ENCODE results near the gene TSPAN31.
"Not testable (repeated sequence)": the region's sequence is repeated elsewhere in the genome, so short reads cannot be mapped to it uniquely, and the experiment has no call there.

The TSPAN31 gene

DNA sequence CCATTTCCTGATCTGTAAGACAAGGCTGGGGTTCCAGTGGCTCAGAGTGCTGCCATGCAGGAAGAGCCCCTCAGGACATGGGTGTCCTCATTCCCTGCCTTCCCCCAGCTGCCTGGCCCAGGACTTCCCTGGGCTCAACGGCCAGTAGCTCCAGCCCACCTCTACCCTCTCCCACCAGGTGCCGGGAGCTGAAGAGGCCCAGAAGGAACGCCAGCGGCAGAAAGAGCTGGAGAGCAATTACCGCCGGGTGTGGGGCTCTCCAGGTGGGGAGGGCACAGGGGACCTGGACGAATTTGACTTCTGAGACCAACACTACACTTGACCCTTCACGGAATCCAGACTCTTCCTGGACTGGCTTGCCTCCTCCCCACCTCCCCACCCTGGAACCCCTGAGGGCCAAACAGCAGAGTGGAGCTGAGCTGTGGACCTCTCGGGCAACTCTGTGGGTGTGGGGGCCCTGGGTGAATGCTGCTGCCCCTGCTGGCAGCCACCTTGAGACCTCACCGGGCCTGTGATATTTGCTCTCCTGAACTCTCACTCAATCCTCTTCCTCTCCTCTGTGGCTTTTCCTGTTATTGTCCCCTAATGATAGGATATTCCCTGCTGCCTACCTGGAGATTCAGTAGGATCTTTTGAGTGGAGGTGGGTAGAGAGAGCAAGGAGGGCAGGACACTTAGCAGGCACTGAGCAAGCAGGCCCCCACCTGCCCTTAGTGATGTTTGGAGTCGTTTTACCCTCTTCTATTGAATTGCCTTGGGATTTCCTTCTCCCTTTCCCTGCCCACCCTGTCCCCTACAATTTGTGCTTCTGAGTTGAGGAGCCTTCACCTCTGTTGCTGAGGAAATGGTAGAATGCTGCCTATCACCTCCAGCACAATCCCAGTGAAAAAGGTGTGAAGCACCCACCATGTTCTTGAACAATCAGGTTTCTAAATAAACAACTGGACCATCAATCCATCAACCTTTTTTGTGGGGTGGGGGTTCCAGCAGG is 23.9 kb upstream of the TSPAN31 start:
- ChIA-PET POLR2A (no interaction called here), CTCF (interaction anchor here (0.6 kb wide), 2 partner anchors 39 to 200 kb away, joined by 3 to 4 read pairs; no protein-coding TSS in a partner anchor)
- H3K4me1 ChIP-seq (ENCODE audit: control insufficient read depth, insufficient read depth, low read length): no peaks in the 10 kb centered on the region
- TF ChIP-seq, protein P1, sequence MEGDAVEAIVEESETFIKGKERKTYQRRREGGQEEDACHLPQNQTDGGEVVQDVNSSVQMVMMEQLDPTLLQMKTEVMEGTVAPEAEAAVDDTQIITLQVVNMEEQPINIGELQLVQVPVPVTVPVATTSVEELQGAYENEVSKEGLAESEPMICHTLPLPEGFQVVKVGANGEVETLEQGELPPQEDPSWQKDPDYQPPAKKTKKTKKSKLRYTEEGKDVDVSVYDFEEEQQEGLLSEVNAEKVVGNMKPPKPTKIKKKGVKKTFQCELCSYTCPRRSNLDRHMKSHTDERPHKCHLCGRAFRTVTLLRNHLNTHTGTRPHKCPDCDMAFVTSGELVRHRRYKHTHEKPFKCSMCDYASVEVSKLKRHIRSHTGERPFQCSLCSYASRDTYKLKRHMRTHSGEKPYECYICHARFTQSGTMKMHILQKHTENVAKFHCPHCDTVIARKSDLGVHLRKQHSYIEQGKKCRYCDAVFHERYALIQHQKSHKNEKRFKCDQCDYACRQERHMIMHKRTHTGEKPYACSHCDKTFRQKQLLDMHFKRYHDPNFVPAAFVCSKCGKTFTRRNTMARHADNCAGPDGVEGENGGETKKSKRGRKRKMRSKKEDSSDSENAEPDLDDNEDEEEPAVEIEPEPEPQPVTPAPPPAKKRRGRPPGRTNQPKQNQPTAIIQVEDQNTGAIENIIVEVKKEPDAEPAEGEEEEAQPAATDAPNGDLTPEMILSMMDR (tag by site-specific recombination; IDR thresholded peaks at IDR 0.05): 0 out of 2 replicates have a peak, but pooled peaks have one; percentile 21
- TF ChIP-seq, protein P2, sequence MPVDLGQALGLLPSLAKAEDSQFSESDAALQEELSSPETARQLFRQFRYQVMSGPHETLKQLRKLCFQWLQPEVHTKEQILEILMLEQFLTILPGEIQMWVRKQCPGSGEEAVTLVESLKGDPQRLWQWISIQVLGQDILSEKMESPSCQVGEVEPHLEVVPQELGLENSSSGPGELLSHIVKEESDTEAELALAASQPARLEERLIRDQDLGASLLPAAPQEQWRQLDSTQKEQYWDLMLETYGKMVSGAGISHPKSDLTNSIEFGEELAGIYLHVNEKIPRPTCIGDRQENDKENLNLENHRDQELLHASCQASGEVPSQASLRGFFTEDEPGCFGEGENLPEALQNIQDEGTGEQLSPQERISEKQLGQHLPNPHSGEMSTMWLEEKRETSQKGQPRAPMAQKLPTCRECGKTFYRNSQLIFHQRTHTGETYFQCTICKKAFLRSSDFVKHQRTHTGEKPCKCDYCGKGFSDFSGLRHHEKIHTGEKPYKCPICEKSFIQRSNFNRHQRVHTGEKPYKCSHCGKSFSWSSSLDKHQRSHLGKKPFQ (tag by site-specific recombination; IDR thresholded peaks at IDR 0.05): no peak
- no peak for TF ChIP-seq ZNF133 (tag by site-specific recombination; IDR thresholded peaks at IDR 0.05)
- no peaks in the 10 kb centered on the region for H3K9me3 ChIP-seq (ENCODE audit: control insufficient read depth, insufficient read depth, low read depth, low read length)
- no peak overlapping the region for H3K27ac ChIP-seq (ENCODE audit: extremely low read depth, low read depth, low read length)
- H3K4me3 ChIP-seq (ENCODE audit: low read depth, low read length): no peak overlapping the region
- H3K36me3 ChIP-seq (ENCODE audit: control insufficient read depth in 2 of 2, insufficient read depth in 1 of 2, low read length in 2 of 2): peaks cover 8 to 56% of the 10 kb centered on the region in 2 experiments; a peak in 2 of 3 replicates

DNA sequence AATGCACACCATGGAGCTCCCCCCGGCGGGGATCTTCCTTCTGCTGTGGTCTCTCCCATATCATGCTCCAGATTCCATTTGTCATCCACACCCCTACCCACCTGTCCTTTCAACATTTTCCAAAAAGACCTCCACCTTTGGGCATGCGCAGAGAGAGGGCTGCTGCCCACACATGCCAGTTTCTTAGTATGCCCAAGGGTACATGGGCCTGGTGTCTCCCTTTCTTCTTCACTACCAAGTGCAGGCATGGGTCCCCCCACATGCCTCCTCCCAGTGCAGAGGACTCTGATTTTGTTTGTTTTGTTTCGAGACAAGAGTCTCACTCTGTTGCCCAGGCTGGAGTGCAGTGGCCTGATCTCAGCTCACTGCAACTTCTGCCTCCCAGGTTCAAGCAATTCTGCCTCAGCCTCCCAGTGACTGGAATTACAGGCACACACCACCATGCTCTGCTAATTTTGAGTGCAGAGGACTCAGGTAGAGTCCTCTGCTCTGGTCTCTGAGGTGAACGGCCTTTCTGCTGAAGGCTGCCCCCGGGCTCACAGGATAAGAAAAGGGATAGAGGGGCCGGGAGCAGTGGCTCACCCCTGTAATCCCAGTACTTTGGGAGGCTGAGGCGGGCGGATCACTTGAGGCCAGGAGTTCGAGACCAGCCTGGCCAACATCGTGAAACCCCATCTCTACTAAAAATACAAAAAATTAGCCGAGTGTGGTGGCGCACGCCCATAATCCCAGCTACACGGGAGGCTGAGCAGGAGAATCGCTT is 22.8 kb upstream of the TSPAN31 start:
- not testable (repeated sequence) for H3K4me1 ChIP-seq (ENCODE audit: control insufficient read depth, insufficient read depth, low read length); H3K4me3 ChIP-seq (ENCODE audit: low read depth, low read length); H3K27ac ChIP-seq (ENCODE audit: extremely low read depth, low read depth, low read length); H3K9me3 ChIP-seq (ENCODE audit: control insufficient read depth, insufficient read depth, low read depth, low read length)
- ChIA-PET POLR2A (interaction anchor here (2.0 kb wide), 1 partner anchor 23 kb away, joined by 7 read pairs; the partner anchor contains the start of gene TSPAN31), CTCF (interaction anchor here (0.6 to 1.2 kb wide), 3 partner anchors 10 to 413 kb away, joined by 3 to 5 read pairs (median 3); no protein-coding TSS in a partner anchor)
- H3K36me3 ChIP-seq (ENCODE audit: control insufficient read depth in 2 of 2, insufficient read depth in 1 of 2, low read length in 2 of 2): peaks cover 8 to 45% of the 10 kb centered on the region in 2 experiments; a peak in 2 of 3 replicates

DNA sequence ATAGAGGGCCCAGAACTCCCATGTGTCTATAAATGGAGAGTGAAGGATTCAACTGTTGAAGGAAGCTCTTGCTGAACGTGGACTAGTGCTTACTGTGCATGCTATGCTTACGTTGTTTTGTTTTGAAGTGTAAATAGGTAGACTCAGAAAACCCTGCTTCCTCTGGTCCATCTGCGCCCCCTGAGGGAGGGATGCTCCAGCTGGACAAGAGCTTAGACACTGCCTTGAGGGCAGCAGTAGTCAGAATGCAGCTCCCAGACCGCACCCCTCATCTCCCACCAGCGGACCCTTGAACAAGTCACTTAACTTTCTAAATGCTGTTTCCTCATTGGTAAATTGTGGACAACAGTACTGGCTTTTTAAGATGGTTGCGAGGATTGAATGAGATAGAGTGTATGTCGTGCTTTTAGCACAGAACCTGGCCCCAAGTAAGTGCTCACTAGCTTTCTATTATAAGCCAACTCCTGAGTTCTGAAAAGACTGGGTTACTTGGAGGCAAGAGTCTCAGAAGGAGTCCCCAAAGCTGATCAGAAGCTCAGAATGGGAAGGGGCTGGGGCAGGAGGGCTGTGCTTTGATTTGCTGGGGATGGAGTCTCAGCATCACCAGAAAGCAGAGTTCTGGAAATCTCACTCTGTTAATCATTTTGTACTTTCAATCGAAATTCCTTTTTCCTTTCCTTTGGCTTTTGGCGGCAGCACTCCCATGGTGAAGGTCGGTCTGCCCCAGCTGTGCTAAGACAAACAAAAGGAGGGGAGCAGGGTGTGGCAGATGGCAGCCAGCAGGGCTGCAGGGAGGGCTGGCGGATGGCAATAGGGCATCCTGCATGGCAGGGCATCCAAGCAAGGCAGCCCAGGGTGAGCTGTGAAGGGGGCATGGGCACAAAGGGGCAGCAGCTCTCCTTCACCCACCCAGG is 21.9 kb upstream of the TSPAN31 start:
- POLR2A ChIA-PET: interaction anchor here (2.0 to 2.3 kb wide), 2 partner anchors 13 to 22 kb away, joined by 6 to 7 read pairs; partner anchors contain the start of gene TSPAN31

More for the DNA sequence above, 21.9 kb upstream of the TSPAN31 start:
- Histone ChIP-seq H3K36me3 (ENCODE audit: control insufficient read depth in 2 of 2, insufficient read depth in 1 of 2, low read length in 2 of 2) (peaks cover 7 to 39% of the 10 kb centered on the region in 2 experiments; a peak in 2 of 3 replicates), H3K4me3 (ENCODE audit: low read depth, low read length) (no peak overlapping the region), H3K9me3 (ENCODE audit: control insufficient read depth, insufficient read depth, low read depth, low read length) (no peaks in the 10 kb centered on the region), H3K4me1 (ENCODE audit: control insufficient read depth, insufficient read depth, low read length) (no peaks in the 10 kb centered on the region), H3K27ac (ENCODE audit: extremely low read depth, low read depth, low read length) (no peak overlapping the region)
- TF ChIP-seq ZIC2 (tag by site-specific recombination; IDR thresholded peaks at IDR 0.05) (peak; percentile 78), ZNF514 (tag by site-specific recombination; IDR thresholded peaks at IDR 0.05) (no peak), KLF1 (tag by site-specific recombination; IDR thresholded peaks at IDR 0.05) (0 out of 2 replicates have a peak, but pooled peaks have one; percentile 19), ZNF585B (tag by site-specific recombination; IDR thresholded peaks at IDR 0.05) (peak; percentile 59)
- TF ChIP-seq, protein P3, sequence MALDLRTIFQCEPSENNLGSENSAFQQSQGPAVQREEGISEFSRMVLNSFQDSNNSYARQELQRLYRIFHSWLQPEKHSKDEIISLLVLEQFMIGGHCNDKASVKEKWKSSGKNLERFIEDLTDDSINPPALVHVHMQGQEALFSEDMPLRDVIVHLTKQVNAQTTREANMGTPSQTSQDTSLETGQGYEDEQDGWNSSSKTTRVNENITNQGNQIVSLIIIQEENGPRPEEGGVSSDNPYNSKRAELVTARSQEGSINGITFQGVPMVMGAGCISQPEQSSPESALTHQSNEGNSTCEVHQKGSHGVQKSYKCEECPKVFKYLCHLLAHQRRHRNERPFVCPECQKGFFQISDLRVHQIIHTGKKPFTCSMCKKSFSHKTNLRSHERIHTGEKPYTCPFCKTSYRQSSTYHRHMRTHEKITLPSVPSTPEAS (tag by site-specific recombination; IDR thresholded peaks at IDR 0.05): no peak
- CTCF ChIA-PET: interaction anchor here (1.2 to 4.6 kb wide), 3 partner anchors 9 to 30 kb away, joined by 3 to 55 read pairs (median 6); partner anchors contain the start of gene OS9
